ENCODE data around the gene KANSL2. TPM values are rescaled to one million over a fixed set of nuclear protein-coding genes. Genes with fewer than 3 reads are reported as not detected.

KANSL2 gene
- total and polyA plus RNA-seq, 2 of the 4 experiments (the other 2 are of a cell fraction), result 25.2 to 47.5 TPM

DNA sequence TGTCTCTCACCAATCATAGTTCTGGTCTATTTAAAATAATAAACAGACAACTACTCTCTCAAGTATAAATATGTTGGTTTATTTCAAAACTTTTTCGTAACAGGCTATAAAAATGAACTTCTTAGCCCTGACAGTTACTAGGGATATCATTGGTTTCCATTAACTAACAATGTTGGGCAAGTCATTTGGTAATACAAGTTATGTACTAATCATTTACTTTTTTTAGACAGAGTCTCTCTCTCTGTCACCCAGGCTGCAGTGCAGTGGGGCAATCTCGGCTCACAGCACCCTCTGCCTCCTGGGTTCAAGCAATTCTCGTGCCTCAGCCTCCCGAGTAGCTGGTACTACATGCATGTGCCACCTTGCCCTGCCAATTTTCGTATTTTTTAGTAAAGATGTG lies 14.6 kb upstream of the KANSL2 start:
- Histone ChIP-seq H2AK9ac (replicated peaks; ENCODE audit: low read depth, low read length, poor library complexity) (no peak overlapping the region), H4K8ac (ENCODE audit: low read depth in 2 of 2, low read length in 2 of 2) (no peak overlapping the region), H3K79me1 (ENCODE audit: low read depth in 1 of 2, low read length in 2 of 2) (peaks cover 21 to 26% of the 10 kb centered on the region in 2 experiments), H2BK5ac (ENCODE audit: low read depth, low read length, poor library complexity, severe bottlenecking) (no peak overlapping the region), H3K4ac (ENCODE audit: low read depth, low read length) (no peak overlapping the region), H3K27me3 (ENCODE audit: control insufficient read depth, insufficient read depth, low read length) (no peaks in the 10 kb centered on the region), H3K27ac (ENCODE audit: insufficient read depth, low read length) (no peak overlapping the region), H2BK120ac (ENCODE audit: low read depth, low read length) (no peak overlapping the region), H3K23ac (ENCODE audit: low read depth, low read length) (no peak overlapping the region), H4K5ac (ENCODE audit: low read depth, low read length) (no peak overlapping the region), H2AFZ (replicated peaks; ENCODE audit: low read length, poor library complexity) (no peak overlapping the region), H3K4me3 (ENCODE audit: insufficient read depth, low read depth, low read length) (no peak overlapping the region), H3K4me1 (ENCODE audit: control insufficient read depth, insufficient read depth, low read length) (0 out of 2 replicates have a peak, but pooled peaks cover 2% of the 10 kb centered on the region), H4K91ac (ENCODE audit: insufficient read depth, low read depth, low read length) (no peak overlapping the region), H2BK15ac (ENCODE audit: low read depth, low read length) (no peak overlapping the region), H3K4me2 (ENCODE audit: low read depth, low read length) (no peak overlapping the region), H3K18ac (ENCODE audit: low read depth, low read length) (no peak overlapping the region), H4K20me1 (ENCODE audit: insufficient read depth, low read length) (peaks cover 4% of the 10 kb centered on the region; the same call in 1 of the 2 replicates), H2BK20ac (ENCODE audit: low read depth, low read length) (no peak overlapping the region), H3K56ac (ENCODE audit: extremely low read depth, insufficient read depth, low read length) (no peak overlapping the region), H2AK5ac (ENCODE audit: low read depth, low read length) (no peak overlapping the region), H3K9me3 (ENCODE audit: control insufficient read depth, insufficient read depth, low read length) (no peaks in the 10 kb centered on the region), H3K9me1 (ENCODE audit: insufficient read depth, low read length) (0 out of 2 replicates have a peak, but pooled peaks cover 2% of the 10 kb centered on the region), H3K14ac (replicated peaks; ENCODE audit: low read depth, low read length) (no peak overlapping the region), H3K36me3 (ENCODE audit: control insufficient read depth, insufficient read depth, low read length) (peaks cover 42% of the 10 kb centered on the region), H3K9ac (ENCODE audit: low read depth, low read length) (no peak overlapping the region)
- no TSS peak for BruUV-seq (replicated peaks)
- 100% methylated on average over 1 of the region's 5 CpGs; no CpG with 5 or more reads in 1 of the 2 experiments for WGBS, 2 experiments (ENCODE audit: extremely low coverage in 2 of 2, insufficient read length in 1 of 2)
- in situ Hi-C loops (cut with MboI; ENCODE audit: low sequenced_read_pairs) (no loop called here), intact Hi-C loops (cut with micrococcal nuclease) (no loop called here), dilution Hi-C loops (cut with HindIII; ENCODE audit: low sequenced_read_pairs, unreplicated experiment) (no loop called here)
- ATAC-seq (ENCODE audit: low read depth) (no peak), DNase-seq (no peak)
- ChIA-PET POLR2A (ENCODE audit: unreplicated experiment) (no interaction called here), CTCF (no interaction called here)
- TF ChIP-seq RAD21 (IDR thresholded peaks at IDR 0.05; ENCODE audit: low read length), result no peak
- no peak for TF ChIP-seq ELK1 (IDR thresholded peaks at IDR 0.05; ENCODE audit: borderline replicate concordance, low read depth, low read length)
- no peak for TF ChIP-seq NFE2L2 (IDR thresholded peaks at IDR 0.05; ENCODE audit: low read depth, low read length)
- TF ChIP-seq MAZ (IDR thresholded peaks at IDR 0.05; ENCODE audit: borderline replicate concordance, low read depth, low read length), result no peak
- TF ChIP-seq BHLHE40 (IDR thresholded peaks at IDR 0.05; ENCODE audit: low read depth, low read length), result no peak
- no peak for TF ChIP-seq SMC3 (IDR thresholded peaks at IDR 0.05; ENCODE audit: low read depth, low read length)
- no peak for TF ChIP-seq CEBPB (IDR thresholded peaks at IDR 0.05; ENCODE audit: low read depth, low read length)
- TF ChIP-seq MAFK (IDR thresholded peaks at IDR 0.05; ENCODE audit: low read depth, low read length), result no peak
- no peak for TF ChIP-seq RFX5 (IDR thresholded peaks at IDR 0.05; ENCODE audit: low read depth, low read length)
- no peak for TF ChIP-seq POLR2A (IDR thresholded peaks at IDR 0.05; ENCODE audit: low read depth, low read length)
- no peak for TF ChIP-seq RCOR1 (IDR thresholded peaks at IDR 0.05; ENCODE audit: insufficient replicate concordance, low read length)
- no peak for TF ChIP-seq CTCF (conservative IDR thresholded peaks at IDR 0.05; ENCODE audit: low read depth, low read length)
- TF ChIP-seq FOS (IDR thresholded peaks at IDR 0.05; ENCODE audit: low read depth, low read length), result no peak
- no peak for TF ChIP-seq CHD1 (IDR thresholded peaks at IDR 0.05; ENCODE audit: low read depth, low read length)
- no peak for TF ChIP-seq USF2 (IDR thresholded peaks at IDR 0.05; ENCODE audit: low read depth, low read length)

Measured in IMR-90 (cell line).